Measurements from ENCODE around the gene KLRG1.

DNA sequence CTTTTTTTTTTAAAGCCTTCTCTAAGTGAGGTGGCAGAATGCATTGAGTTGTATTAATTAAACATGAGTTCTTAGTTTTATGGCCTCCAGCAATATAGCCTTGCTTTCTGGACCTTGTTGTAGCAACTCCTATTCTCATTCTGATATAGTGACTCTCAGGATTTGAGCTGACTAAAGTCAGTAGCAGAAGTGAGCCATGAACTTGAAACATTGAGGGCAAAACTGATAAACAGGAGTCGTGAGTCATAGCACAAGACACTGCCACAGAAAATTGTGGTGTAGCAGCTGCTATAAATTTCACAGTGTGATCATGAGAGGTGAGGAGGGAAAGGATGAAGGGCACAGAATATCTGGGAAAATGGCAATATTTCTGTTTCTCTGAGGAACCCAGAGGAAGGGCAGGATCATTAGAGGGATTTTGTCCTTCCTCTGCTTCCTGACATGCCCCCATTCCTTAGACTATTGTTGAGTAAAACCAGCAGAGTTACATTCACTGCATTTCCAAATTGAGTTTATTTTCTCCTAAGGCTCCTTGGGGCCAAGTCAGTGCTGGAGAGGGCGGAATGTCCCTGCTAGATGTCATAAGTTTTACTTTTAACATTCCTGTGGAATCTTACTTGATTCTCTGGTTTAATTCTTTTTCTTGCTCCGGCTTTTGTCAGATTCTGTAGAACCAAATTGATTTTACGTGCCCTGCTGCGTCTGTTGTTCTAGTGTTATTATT, 7.5 kb downstream of the KLRG1 start:
- TF ChIP-seq, protein P1, sequence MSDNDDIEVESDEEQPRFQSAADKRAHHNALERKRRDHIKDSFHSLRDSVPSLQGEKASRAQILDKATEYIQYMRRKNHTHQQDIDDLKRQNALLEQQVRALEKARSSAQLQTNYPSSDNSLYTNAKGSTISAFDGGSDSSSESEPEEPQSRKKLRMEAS (IDR thresholded peaks at IDR 0.05): no peak
- no peak for TF ChIP-seq CTCF (IDR thresholded peaks at IDR 0.05; ENCODE audit: low read depth, low read length, missing input control)
- no peak for TF ChIP-seq REST (IDR thresholded peaks at IDR 0.05)

Measured in liver (tissue), 2 donors.